MM.1S (cell line): ENCODE data around the gene CTRL.

Source experiments
- DNase-seq: peaks from one replicate; pipeline ENCODE4 v3.0.0-alpha.2; 2015
- H2AFZ ChIP-seq: fragments of 300-600 bp; sonication (generic); 2 replicates; pipeline ENCODE4 v1.6.0; 2016; ENCODE audit warnings: antibody characterized with exemption, low read length
- H3F3A ChIP-seq: fragments of 300-600 bp; sonication (generic); 2 replicates; pipeline ENCODE4 v1.6.1; 2016; ENCODE audit warnings: mild to moderate bottlenecking, antibody characterized with exemption, low read length, moderate library complexity, mixed read lengths; ENCODE audit not compliant: insufficient read depth
- H3K27ac ChIP-seq: fragments of 300-600 bp; sonication (generic); 2 replicates; pipeline ENCODE4 v1.5.1; 2016; ENCODE audit warnings: mild to moderate bottlenecking, low read length
- H3K27me3 ChIP-seq: fragments of 300-600 bp; sonication (generic); replicated peaks from 2 replicates; pipeline ENCODE4 v1.6.0; 2016; ENCODE audit warnings: low read length; ENCODE audit not compliant: insufficient read depth
- H3K36me3 ChIP-seq: fragments of 300-600 bp; sonication (generic); replicated peaks from 2 replicates; pipeline ENCODE4 v1.6.1; 2016; ENCODE audit warnings: mild to moderate bottlenecking, low read length, mixed read lengths; ENCODE audit not compliant: insufficient read depth
- H3K4me1 ChIP-seq: fragments of 300-600 bp; sonication (generic); 2 replicates; pipeline ENCODE4 v1.6.1; 2016; ENCODE audit warnings: low read length, mixed read lengths
- H3K4me2 ChIP-seq: fragments of 300-600 bp; sonication (generic); 2 replicates; pipeline ENCODE4 v1.6.0; 2016; ENCODE audit warnings: low read depth, low read length
- H3K4me3 ChIP-seq: fragments of 300-600 bp; sonication (generic); 2 replicates; pipeline ENCODE4 v1.5.1; 2016; ENCODE audit warnings: low read length, mixed read lengths
- H3K79me2 ChIP-seq: fragments of 300-600 bp; sonication (generic); 2 replicates; pipeline ENCODE4 v1.6.1; 2016; ENCODE audit warnings: mixed run types, low read length, mixed read lengths
- H3K9ac ChIP-seq: fragments of 300-600 bp; sonication (generic); 2 replicates; pipeline ENCODE4 v1.6.1; 2016; ENCODE audit warnings: low read length, mixed read lengths
- H3K9me2 ChIP-seq: fragments of 300-600 bp; sonication (generic); replicated peaks from 2 replicates; pipeline ENCODE4 v1.6.1; 2016; ENCODE audit warnings: mild to moderate bottlenecking, low read length, mixed read lengths; ENCODE audit not compliant: insufficient read depth
- H3K9me3 ChIP-seq: fragments of 300-600 bp; sonication (generic); replicated peaks from 2 replicates; pipeline ENCODE4 v1.6.1; 2016; ENCODE audit warnings: mild to moderate bottlenecking, low read length, mixed read lengths; ENCODE audit not compliant: insufficient read depth
- H4K20me1 ChIP-seq: fragments of 300-600 bp; sonication (generic); 2 replicates; pipeline ENCODE4 v1.6.1; 2016; ENCODE audit warnings: mild to moderate bottlenecking, low read length, moderate library complexity, mixed read lengths; ENCODE audit not compliant: insufficient read depth
- EZH2 ChIP-seq: fragments of 300-600 bp; sonication (generic); optimal IDR thresholded peaks from 2 replicates; pipeline ENCODE3; 2017; ENCODE audit warnings: low read depth, mild to moderate bottlenecking, antibody characterized with exemption, low read length, mixed read lengths
- EZH2phosphoT487 ChIP-seq: fragments of 300-600 bp; sonication (generic); IDR thresholded peaks from 2 replicates; pipeline ENCODE4 v1.6.1; 2018; ENCODE audit warnings: antibody characterized with exemption, low read length
- TF ChIP-seq, protein P1 (sequence below): fragments of 300-600 bp; sonication (generic); IDR thresholded peaks from 2 replicates; pipeline ENCODE4 v1.5.1; 2016; ENCODE audit warnings: antibody characterized with exemption, low read length, mixed read lengths

The CTRL gene

DNA sequence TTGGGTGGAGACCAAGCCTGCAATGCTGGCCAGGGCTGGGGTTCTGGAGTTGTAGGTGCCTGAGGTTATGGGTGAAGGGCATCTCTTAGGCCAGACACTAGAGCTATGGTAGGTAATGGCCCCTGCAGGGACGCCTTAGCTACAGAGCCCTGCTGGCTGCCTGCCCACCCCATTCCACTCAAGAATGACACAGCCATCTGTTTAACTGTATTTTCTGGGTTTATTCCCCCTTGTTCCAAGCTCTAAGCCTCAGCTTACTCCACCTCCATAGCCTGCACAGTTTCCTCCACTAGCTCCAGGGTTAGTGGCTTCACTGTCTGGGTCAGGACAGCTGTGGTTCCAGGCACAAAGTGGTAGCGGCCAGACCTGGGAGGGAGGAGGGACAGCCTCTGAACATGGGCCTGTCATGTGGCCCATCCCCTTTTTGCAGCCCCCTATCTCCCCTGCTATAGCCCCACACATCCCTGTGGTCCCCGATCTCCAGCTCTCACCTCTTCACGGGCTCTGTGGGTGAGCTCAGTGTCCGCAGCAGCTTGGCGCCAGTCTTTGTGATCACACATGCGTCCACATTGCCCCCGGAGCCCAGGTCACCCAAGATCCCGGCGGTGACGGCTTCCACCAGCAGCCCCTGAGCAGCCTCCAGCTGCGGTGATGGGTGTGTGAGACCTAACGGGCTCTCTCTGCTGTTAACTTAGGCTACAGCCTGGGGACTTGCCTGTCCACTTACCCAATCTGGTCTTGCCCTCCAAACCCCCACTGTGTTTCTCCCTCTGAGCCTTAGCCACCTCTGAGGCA is 2.8 kb upstream of the CTRL start:
- no peaks in the 10 kb centered on the region for H4K20me1 ChIP-seq
- H3K9ac ChIP-seq, result peak overlapping the region; percentile 53; the same call in 1 of the 2 replicates
- no peaks in the 10 kb centered on the region for H3K27me3 ChIP-seq
- H3K9me3 ChIP-seq, result no peaks in the 10 kb centered on the region
- no peak overlapping the region for H3K27ac ChIP-seq
- no peak overlapping the region for H2AFZ ChIP-seq
- peaks cover 16% of the 10 kb centered on the region for H3F3A ChIP-seq
- H3K9me2 ChIP-seq, result no peaks in the 10 kb centered on the region
- no peaks in the 10 kb centered on the region; the same call in 1 of the 2 replicates for H3K36me3 ChIP-seq
- TF ChIP-seq, protein P1, sequence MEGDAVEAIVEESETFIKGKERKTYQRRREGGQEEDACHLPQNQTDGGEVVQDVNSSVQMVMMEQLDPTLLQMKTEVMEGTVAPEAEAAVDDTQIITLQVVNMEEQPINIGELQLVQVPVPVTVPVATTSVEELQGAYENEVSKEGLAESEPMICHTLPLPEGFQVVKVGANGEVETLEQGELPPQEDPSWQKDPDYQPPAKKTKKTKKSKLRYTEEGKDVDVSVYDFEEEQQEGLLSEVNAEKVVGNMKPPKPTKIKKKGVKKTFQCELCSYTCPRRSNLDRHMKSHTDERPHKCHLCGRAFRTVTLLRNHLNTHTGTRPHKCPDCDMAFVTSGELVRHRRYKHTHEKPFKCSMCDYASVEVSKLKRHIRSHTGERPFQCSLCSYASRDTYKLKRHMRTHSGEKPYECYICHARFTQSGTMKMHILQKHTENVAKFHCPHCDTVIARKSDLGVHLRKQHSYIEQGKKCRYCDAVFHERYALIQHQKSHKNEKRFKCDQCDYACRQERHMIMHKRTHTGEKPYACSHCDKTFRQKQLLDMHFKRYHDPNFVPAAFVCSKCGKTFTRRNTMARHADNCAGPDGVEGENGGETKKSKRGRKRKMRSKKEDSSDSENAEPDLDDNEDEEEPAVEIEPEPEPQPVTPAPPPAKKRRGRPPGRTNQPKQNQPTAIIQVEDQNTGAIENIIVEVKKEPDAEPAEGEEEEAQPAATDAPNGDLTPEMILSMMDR, result no peak
- TF ChIP-seq EZH2phosphoT487, result no peak
- TF ChIP-seq EZH2, result no peak
- peaks cover 15% of the 10 kb centered on the region for H3K4me1 ChIP-seq
- peaks cover 30% of the 10 kb centered on the region for H3K79me2 ChIP-seq
- peak overlapping the region; percentile 99 for H3K4me3 ChIP-seq
- H3K4me2 ChIP-seq, result peak overlapping the region; percentile 94
- DNase-seq, result no peak

DNA sequence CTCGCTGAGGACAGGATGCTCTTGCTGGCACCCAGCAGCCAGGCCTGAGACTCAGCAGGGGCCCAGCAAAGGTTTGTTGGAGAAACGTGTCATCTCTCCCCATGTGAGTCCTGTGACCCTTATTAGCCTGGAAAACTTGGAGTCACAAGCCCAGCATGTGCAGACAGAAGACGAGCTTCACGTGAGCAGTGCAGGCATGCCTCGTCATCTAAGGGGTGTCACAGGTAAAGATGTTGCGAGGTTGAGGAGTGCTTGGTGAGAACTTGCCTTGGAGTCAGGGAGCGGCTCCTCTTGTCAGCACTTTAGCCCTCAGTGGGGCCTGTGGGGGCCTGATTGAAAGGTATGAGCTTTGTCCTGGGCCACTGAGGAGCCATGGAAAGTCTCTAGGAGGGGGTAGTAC is 2.1 kb upstream of the CTRL start:
- Histone ChIP-seq H4K20me1 (no peaks in the 10 kb centered on the region), H3F3A (peaks cover 16% of the 10 kb centered on the region), H3K27ac (no peak overlapping the region), H3K9ac (no peak overlapping the region), H3K27me3 (no peaks in the 10 kb centered on the region), H3K4me3 (no peak overlapping the region), H3K4me1 (peaks cover 15% of the 10 kb centered on the region), H3K36me3 (no peaks in the 10 kb centered on the region), H3K79me2 (peaks cover 30% of the 10 kb centered on the region), H3K9me3 (no peaks in the 10 kb centered on the region), H3K4me2 (no peak overlapping the region), H3K9me2 (no peaks in the 10 kb centered on the region), H2AFZ (no peak overlapping the region)
- TF ChIP-seq EZH2phosphoT487 (no peak), EZH2 (no peak)
- TF ChIP-seq, protein P1, result no peak
- no peak for DNase-seq

DNA sequence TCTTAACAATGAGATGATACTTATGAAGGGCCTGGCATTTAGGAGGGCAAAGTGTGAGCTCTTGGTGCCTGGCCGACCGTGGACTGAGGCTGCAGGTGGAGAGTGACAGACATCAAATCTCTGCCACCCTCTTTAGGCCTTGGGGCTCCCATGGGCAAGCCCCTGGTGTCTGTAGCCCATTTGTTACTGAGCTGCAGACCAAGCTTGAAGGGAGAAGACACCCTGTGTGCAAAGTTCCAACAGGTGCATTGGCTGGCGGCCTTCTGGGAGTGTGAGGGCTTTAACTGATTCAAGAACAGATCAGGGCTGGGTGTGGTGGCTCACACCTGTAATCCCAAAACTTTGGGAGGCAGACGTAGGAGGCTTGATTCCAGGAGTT is 789 bp upstream of the CTRL start:
- no peak overlapping the region for H3K9ac ChIP-seq
- H3K79me2 ChIP-seq, result peaks cover 29% of the 10 kb centered on the region
- DNase-seq, result no peak
- no peak overlapping the region for H3K4me3 ChIP-seq
- TF ChIP-seq EZH2phosphoT487 (no peak), EZH2 (no peak)
- TF ChIP-seq, protein P1, result no peak
- peaks cover 14% of the 10 kb centered on the region for H3F3A ChIP-seq
- no peaks in the 10 kb centered on the region for H3K9me3 ChIP-seq
- no peaks in the 10 kb centered on the region for H3K27me3 ChIP-seq
- no peak overlapping the region for H2AFZ ChIP-seq
- no peak overlapping the region for H3K27ac ChIP-seq
- H3K36me3 ChIP-seq, result no peaks in the 10 kb centered on the region
- H3K4me1 ChIP-seq, result peaks cover 13% of the 10 kb centered on the region
- H3K9me2 ChIP-seq, result no peaks in the 10 kb centered on the region
- H3K4me2 ChIP-seq, result no peak overlapping the region
- H4K20me1 ChIP-seq, result no peaks in the 10 kb centered on the region
